Sigmoid colon (tissue), 4 donors: ENCODE measurements around the gene DMXL2.

ENCODE experiments used
- CTCF ChIP-seq, 4 experiments: fragments of 450-650 bp in 3 of 4; fragments of 200-600 bp in 1 of 4; IDR thresholded peaks; one replicate each; pipeline ENCODE4 v1.5.1; 2016 to 2019; ENCODE audit warnings: antibody characterized with exemption in 4 of 4, mild to moderate bottlenecking in 3 of 4, moderate library complexity in 2 of 4
- EP300 ChIP-seq, 4 donors: sonication (generic); formaldehyde crosslinking; IDR thresholded peaks; one replicate each; pipeline ENCODE4 v1.6.1; 2017; ENCODE audit warnings: antibody characterized with exemption in 4 of 4
- POLR2A ChIP-seq, 2 donors: fragments of 450-650 bp; IDR thresholded peaks; one replicate each; pipeline ENCODE4 v1.6.1; 2016; ENCODE audit warnings: antibody characterized with exemption in 2 of 2, mild to moderate bottlenecking in 2 of 2, moderate library complexity in 2 of 2
- POLR2AphosphoS5 ChIP-seq, 4 donors: sonication (generic); formaldehyde crosslinking; IDR thresholded peaks; one replicate each; pipeline ENCODE4 v1.6.1; 2017; ENCODE audit warnings: antibody characterized with exemption in 4 of 4

GRCh38 chr15:51447855-51448621 lies 174.5 kb downstream of the DMXL2 start:
- TF ChIP-seq POLR2AphosphoS5 (IDR thresholded peaks at IDR 0.05) (no peak), EP300 (IDR thresholded peaks at IDR 0.05) (no peak), CTCF (IDR thresholded peaks at IDR 0.05) (no peak), POLR2A (IDR thresholded peaks at IDR 0.05) (no peak)
